Liver (tissue), 9 donors: ENCODE results near the gene SLC11A2. TPM values are rescaled to one million over a fixed set of nuclear protein-coding genes. Genes with fewer than 3 reads are reported as not detected.

Experiments used
- DNase-seq: peaks from one replicate; pipeline ENCODE4 v3.0.0-alpha.2; 2017; ENCODE audit warnings: low spot score
- H3K27ac ChIP-seq, 2 donors: one replicate each; pipeline ENCODE4 v1.7.0; 2013; ENCODE audit warnings: inconsistent platforms in 2 of 2, low read length in 2 of 2, control low read depth in 1 of 2, low read depth in 1 of 2, mild to moderate bottlenecking in 1 of 2
- H3K27me3 ChIP-seq, 4 donors: one replicate each; pipeline versions ENCODE4 v1.6.1 to v1.7.0; 2013; ENCODE audit warnings: low read length in 3 of 4, inconsistent platforms in 1 of 4, mild to moderate bottlenecking in 1 of 4, moderate library complexity in 1 of 4; ENCODE audit not compliant: control insufficient read depth in 4 of 4, insufficient read depth in 4 of 4
- H3K36me3 ChIP-seq, 4 donors: one replicate each; pipeline versions ENCODE4 v1.6.1 to v1.7.0; 2013; ENCODE audit warnings: low read length in 3 of 4, mild to moderate bottlenecking in 3 of 4, low read depth in 1 of 4, moderate library complexity in 1 of 4; ENCODE audit not compliant: control insufficient read depth in 4 of 4, insufficient read depth in 3 of 4
- H3K4me1 ChIP-seq, 4 donors: one replicate each; pipeline versions ENCODE4 v1.6.1 to v1.7.0; 2013; ENCODE audit warnings: low read length in 3 of 4, mild to moderate bottlenecking in 3 of 4, moderate library complexity in 1 of 4; ENCODE audit not compliant: control insufficient read depth in 4 of 4, insufficient read depth in 4 of 4
- H3K4me3 ChIP-seq, 3 donors: one replicate each; pipeline versions ENCODE4 v1.6.1 to v1.7.0; 2013; ENCODE audit warnings: low read length in 3 of 3, control low read depth in 1 of 3, low read depth in 1 of 3, mild to moderate bottlenecking in 1 of 3
- H3K9ac ChIP-seq, 2 donors: one replicate each; pipeline ENCODE4 v1.7.0; 2013; ENCODE audit warnings: low read length in 2 of 2, mild to moderate bottlenecking in 2 of 2, moderate library complexity in 2 of 2, control low read depth in 1 of 2, low read depth in 1 of 2
- H3K9me3 ChIP-seq, 4 donors: one replicate each; pipeline versions ENCODE4 v1.6.1 to v1.7.0; 2013; ENCODE audit warnings: low read length in 3 of 4; ENCODE audit not compliant: control insufficient read depth in 4 of 4
- EGR1 ChIP-seq, 2 donors: IDR thresholded peaks; 2 replicates each; pipeline ENCODE4 v1.6.1; 2016 to 2018; ENCODE audit warnings: antibody characterized with exemption in 2 of 2, low read depth in 2 of 2
- FOXA1 ChIP-seq: IDR thresholded peaks from 2 replicates; pipeline ENCODE4 v1.6.1; 2016; ENCODE audit warnings: antibody characterized with exemption
- FOXA2 ChIP-seq: IDR thresholded peaks from 2 replicates; pipeline ENCODE4 v1.6.1; 2016; ENCODE audit warnings: antibody characterized with exemption
- GABPA ChIP-seq, 2 donors: IDR thresholded peaks in 1 of 2; conservative IDR thresholded peaks in 1 of 2; 2 replicates each; pipeline ENCODE4 v1.6.1; 2016; ENCODE audit warnings: antibody characterized with exemption in 2 of 2, mild to moderate bottlenecking in 1 of 2, moderate library complexity in 1 of 2
- HNF4A ChIP-seq, 2 donors: conservative IDR thresholded peaks; 2 replicates each; pipeline ENCODE4 v1.6.1; 2016; ENCODE audit warnings: antibody characterized with exemption in 2 of 2, mild to moderate bottlenecking in 2 of 2
- HNF4G ChIP-seq: IDR thresholded peaks from 2 replicates; pipeline ENCODE4 v1.6.1; 2016; ENCODE audit warnings: antibody characterized with exemption
- NR2F2 ChIP-seq: IDR thresholded peaks from 2 replicates; pipeline ENCODE4 v1.6.1; 2016; ENCODE audit warnings: antibody characterized with exemption
- RAD21 ChIP-seq, 2 donors: IDR thresholded peaks; 2 replicates each; pipeline ENCODE4 v1.6.1; 2016; ENCODE audit warnings: antibody characterized with exemption in 2 of 2, mild to moderate bottlenecking in 2 of 2
- RXRA ChIP-seq, 2 donors: IDR thresholded peaks; 2 replicates each; pipeline ENCODE4 v1.6.1; 2017 to 2018; ENCODE audit warnings: antibody characterized with exemption in 2 of 2, mild to moderate bottlenecking in 1 of 2
- SP1 ChIP-seq: IDR thresholded peaks from 2 replicates; pipeline ENCODE4 v1.6.1; 2018; ENCODE audit warnings: antibody characterized with exemption, mild to moderate bottlenecking
- TAF1 ChIP-seq: conservative IDR thresholded peaks from 2 replicates; pipeline ENCODE4 v1.6.1; 2016; ENCODE audit warnings: antibody characterized with exemption, mild to moderate bottlenecking
- YY1 ChIP-seq: IDR thresholded peaks from 2 replicates; pipeline ENCODE4 v1.6.1; 2016; ENCODE audit warnings: antibody characterized with exemption, mild to moderate bottlenecking
- WGBS: extraction: QIAGEN DNeasy Blood & Tissue Kit; methylation state at CpG from one replicate; pipeline ENCODE4 v1.1.7; 2013; 5-methylcytosine and 5-hydroxymethylcytosine counted together
- polyA plus RNA-seq, 2 donors: library from polyadenylated mRNA; stranded (reverse) in 1 of 2; unstranded in 1 of 2; fragments of 200-250 nt in 1 of 2; fragments of >200 nt in 1 of 2; fragmentation: Nextera tagmentation in 1 of 2; extraction: Ambion mirVana in 1 of 2; gene quantifications; one replicate each; pipeline versions ENCODE4 v1.2.1 to v1.2.3, GENCODE V29; 2013 to 2015
- total RNA-seq, 2 donors: library from RNA; depleted of rRNA; stranded (reverse); fragments of >200 nt; gene quantifications; one replicate each; pipeline ENCODE4 v1.2.3, GENCODE V29; 2014
- TF ChIP-seq, protein P1 (sequence below): IDR thresholded peaks from 2 replicates; pipeline ENCODE4 v1.6.1; 2016; ENCODE audit warnings: antibody characterized with exemption
- TF ChIP-seq, protein P2 (sequence below): IDR thresholded peaks from 2 replicates; pipeline ENCODE4 v1.6.1; 2016; ENCODE audit warnings: antibody characterized with exemption, mild to moderate bottlenecking
- TF ChIP-seq, protein P3 (sequence below): fragments of 150-350 bp; IDR thresholded peaks from 2 replicates; pipeline ENCODE4 v1.5.1; 2017; ENCODE audit warnings: improper control_type of control experiment, low read depth, low read length; ENCODE audit not compliant: missing input control
- TF ChIP-seq, protein P4 (sequence below): IDR thresholded peaks from 2 replicates; pipeline ENCODE4 v1.6.1; 2016; ENCODE audit warnings: antibody characterized with exemption
- TF ChIP-seq, protein P5 (sequence below): IDR thresholded peaks from 2 replicates; pipeline ENCODE4 v1.6.1; 2016; ENCODE audit warnings: antibody characterized with exemption
- donor health status: healthy.
- donor health status: healthy.
- donor health status: healthy.
- donor health status: healthy.
- donor health status: healthy.

The SLC11A2 gene
- total and polyA plus RNA-seq, 4 donors = 15.2 to 108 (median 52.2) TPM

DNA sequence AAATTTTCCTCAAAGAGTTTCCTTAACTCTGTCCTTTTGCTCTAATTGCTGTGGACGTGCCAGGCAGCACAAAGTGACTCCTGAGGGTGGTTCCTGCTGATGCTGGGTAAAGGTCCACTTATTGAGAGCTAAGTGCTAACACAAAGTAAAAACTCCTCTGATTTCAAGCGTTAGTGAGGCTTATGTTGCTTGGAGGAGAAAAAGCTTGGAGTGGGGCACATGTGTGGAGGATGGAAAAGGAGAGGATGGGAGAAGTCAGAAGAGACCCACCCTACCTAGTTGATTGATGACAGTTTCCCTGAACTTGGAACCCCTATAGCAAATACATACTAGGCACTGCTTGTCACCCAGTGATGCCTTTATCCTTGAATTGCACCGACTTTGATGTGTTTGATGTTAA, 10.1 kb upstream of the SLC11A2 start:
- no peaks in the 10 kb centered on the region for H3K27me3 ChIP-seq
- no peak overlapping the region for H3K27ac ChIP-seq
- DNase-seq = no peak

DNA sequence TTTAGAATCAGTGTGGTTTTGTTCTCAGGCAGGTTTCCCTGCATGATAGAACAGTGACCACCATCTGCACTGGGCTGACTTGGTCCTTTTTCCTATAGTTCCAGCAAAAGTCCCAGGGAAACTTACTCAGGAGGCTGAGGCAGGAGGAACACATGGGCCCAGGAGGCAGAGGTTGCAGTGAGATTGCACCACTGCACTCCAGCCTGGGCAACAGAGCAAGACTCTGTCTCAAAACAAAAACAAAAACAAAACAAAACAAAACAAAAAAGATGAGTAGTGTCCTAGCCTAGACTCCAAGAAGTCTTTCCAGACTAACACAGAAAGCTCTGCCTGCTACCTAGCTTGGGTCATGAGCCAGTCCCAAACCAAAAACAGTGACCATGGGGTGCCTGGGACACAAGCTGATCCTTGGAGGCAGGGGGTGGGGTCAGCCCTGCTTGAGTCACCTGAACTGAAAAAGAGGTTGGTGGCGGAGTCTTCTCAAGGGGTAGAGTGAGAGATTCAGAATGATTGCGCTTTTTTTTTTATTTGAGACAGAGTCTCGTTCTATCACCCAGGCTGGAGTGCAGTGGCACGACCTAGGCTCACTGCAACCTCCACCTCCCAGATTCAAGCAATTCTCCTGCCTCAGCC, 7.4 kb upstream of the SLC11A2 start:
- 95% methylated on average over 4 of the region's 4 CpGs for WGBS
- no peak overlapping the region for H3K27ac ChIP-seq
- TF ChIP-seq, protein P1, sequence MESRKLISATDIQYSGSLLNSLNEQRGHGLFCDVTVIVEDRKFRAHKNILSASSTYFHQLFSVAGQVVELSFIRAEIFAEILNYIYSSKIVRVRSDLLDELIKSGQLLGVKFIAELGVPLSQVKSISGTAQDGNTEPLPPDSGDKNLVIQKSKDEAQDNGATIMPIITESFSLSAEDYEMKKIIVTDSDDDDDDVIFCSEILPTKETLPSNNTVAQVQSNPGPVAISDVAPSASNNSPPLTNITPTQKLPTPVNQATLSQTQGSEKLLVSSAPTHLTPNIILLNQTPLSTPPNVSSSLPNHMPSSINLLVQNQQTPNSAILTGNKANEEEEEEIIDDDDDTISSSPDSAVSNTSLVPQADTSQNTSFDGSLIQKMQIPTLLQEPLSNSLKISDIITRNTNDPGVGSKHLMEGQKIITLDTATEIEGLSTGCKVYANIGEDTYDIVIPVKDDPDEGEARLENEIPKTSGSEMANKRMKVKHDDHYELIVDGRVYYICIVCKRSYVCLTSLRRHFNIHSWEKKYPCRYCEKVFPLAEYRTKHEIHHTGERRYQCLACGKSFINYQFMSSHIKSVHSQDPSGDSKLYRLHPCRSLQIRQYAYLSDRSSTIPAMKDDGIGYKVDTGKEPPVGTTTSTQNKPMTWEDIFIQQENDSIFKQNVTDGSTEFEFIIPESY = no peak
- TF ChIP-seq HNF4G (no peak), GABPA (IDR thresholded peaks at IDR 0.05 in 1 of 2, conservative IDR thresholded peaks at IDR 0.05 in 1 of 2) (no peak), NR2F2 (no peak), SP1 (no peak), TAF1 (no peak), EGR1 (IDR thresholded peaks at IDR 0.05; ENCODE audit: low read depth in 2 of 2) (no peak), RXRA (IDR thresholded peaks at IDR 0.05) (no peak), HNF4A (conservative IDR thresholded peaks at IDR 0.05) (no peak), FOXA1 (no peak), FOXA2 (no peak), RAD21 (IDR thresholded peaks at IDR 0.05) (no peak)
- TF ChIP-seq, protein P2, sequence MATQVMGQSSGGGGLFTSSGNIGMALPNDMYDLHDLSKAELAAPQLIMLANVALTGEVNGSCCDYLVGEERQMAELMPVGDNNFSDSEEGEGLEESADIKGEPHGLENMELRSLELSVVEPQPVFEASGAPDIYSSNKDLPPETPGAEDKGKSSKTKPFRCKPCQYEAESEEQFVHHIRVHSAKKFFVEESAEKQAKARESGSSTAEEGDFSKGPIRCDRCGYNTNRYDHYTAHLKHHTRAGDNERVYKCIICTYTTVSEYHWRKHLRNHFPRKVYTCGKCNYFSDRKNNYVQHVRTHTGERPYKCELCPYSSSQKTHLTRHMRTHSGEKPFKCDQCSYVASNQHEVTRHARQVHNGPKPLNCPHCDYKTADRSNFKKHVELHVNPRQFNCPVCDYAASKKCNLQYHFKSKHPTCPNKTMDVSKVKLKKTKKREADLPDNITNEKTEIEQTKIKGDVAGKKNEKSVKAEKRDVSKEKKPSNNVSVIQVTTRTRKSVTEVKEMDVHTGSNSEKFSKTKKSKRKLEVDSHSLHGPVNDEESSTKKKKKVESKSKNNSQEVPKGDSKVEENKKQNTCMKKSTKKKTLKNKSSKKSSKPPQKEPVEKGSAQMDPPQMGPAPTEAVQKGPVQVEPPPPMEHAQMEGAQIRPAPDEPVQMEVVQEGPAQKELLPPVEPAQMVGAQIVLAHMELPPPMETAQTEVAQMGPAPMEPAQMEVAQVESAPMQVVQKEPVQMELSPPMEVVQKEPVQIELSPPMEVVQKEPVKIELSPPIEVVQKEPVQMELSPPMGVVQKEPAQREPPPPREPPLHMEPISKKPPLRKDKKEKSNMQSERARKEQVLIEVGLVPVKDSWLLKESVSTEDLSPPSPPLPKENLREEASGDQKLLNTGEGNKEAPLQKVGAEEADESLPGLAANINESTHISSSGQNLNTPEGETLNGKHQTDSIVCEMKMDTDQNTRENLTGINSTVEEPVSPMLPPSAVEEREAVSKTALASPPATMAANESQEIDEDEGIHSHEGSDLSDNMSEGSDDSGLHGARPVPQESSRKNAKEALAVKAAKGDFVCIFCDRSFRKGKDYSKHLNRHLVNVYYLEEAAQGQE = no peak
- TF ChIP-seq, protein P3, sequence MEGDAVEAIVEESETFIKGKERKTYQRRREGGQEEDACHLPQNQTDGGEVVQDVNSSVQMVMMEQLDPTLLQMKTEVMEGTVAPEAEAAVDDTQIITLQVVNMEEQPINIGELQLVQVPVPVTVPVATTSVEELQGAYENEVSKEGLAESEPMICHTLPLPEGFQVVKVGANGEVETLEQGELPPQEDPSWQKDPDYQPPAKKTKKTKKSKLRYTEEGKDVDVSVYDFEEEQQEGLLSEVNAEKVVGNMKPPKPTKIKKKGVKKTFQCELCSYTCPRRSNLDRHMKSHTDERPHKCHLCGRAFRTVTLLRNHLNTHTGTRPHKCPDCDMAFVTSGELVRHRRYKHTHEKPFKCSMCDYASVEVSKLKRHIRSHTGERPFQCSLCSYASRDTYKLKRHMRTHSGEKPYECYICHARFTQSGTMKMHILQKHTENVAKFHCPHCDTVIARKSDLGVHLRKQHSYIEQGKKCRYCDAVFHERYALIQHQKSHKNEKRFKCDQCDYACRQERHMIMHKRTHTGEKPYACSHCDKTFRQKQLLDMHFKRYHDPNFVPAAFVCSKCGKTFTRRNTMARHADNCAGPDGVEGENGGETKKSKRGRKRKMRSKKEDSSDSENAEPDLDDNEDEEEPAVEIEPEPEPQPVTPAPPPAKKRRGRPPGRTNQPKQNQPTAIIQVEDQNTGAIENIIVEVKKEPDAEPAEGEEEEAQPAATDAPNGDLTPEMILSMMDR = no peak
- TF ChIP-seq, protein P4, sequence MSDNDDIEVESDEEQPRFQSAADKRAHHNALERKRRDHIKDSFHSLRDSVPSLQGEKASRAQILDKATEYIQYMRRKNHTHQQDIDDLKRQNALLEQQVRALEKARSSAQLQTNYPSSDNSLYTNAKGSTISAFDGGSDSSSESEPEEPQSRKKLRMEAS = no peak
- TF ChIP-seq, protein P5, sequence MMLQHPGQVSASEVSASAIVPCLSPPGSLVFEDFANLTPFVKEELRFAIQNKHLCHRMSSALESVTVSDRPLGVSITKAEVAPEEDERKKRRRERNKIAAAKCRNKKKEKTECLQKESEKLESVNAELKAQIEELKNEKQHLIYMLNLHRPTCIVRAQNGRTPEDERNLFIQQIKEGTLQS = no peak

More for the DNA sequence above, 10.1 kb upstream of the SLC11A2 start:
- no peaks in the 10 kb centered on the region for H3K36me3 ChIP-seq
- no peaks in the 10 kb centered on the region for H3K9me3 ChIP-seq
- 73% methylated on average over 3 of the region's 3 CpGs for WGBS
- no peak overlapping the region for H3K4me3 ChIP-seq
- no peak overlapping the region for H3K9ac ChIP-seq
- H3K4me1 ChIP-seq = no peaks in the 10 kb centered on the region
- TF ChIP-seq SP1 (no peak), RAD21 (IDR thresholded peaks at IDR 0.05) (no peak), YY1 (no peak), RXRA (IDR thresholded peaks at IDR 0.05) (no peak)
- TF ChIP-seq, protein P3 = no peak
- TF ChIP-seq, protein P1 = no peak

More for the DNA sequence above, 7.4 kb upstream of the SLC11A2 start:
- no peak for DNase-seq
- Histone ChIP-seq H3K36me3 (no peaks in the 10 kb centered on the region), H3K27me3 (no peaks in the 10 kb centered on the region), H3K9ac (no peak overlapping the region), H3K9me3 (no peaks in the 10 kb centered on the region), H3K4me3 (no peak overlapping the region), H3K4me1 (no peaks in the 10 kb centered on the region)
